ENCODE data around the gene POMGNT1. TPM values are rescaled to one million over a fixed set of nuclear protein-coding genes. Genes with fewer than 3 reads are reported as not detected.
A peak's percentile ranks its signal among the peaks of the same experiment; 100 is the strongest.

Gene POMGNT1
- total and polyA plus RNA-seq, 10 of the 15 experiments (the other 5 are each of a cell fraction or from before 2014, with no cell fraction given): 8.6 to 35.2 (median 29.5) TPM

DNA sequence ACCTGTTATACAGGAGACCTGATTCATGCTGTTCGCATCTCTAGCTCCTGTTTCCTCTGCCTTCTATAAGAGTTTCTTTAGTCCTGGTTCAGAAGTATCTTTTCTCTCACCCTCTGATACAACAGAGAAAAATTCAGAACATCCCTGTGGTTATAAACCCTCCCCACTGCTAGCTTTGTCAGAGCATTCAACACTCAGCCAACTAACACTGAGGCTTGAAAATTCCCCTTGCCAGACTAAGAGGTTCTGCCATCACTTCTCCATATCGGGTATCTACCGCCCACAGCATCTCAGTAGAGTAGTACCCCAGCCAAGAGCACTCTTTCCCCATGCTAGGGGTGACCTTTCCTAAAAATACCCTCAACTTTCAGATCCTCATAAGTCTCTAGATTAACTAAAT lies 46.2 kb downstream of the POMGNT1 start:
- Histone ChIP-seq H3K79me2 (ENCODE audit: control insufficient read depth, insufficient read depth, low read length) (no peaks in the 10 kb centered on the region), H3K4me2 (ENCODE audit: control insufficient read depth, insufficient read depth) (no peak overlapping the region), H3K27me3 (replicated peaks in 1 of 2; ENCODE audit: control insufficient read depth in 2 of 2, insufficient read depth in 2 of 2, low read length in 1 of 2) (no peaks in the 10 kb centered on the region), H3K9me3 (replicated peaks; ENCODE audit: control insufficient read depth, insufficient read depth, low read length) (no peaks in the 10 kb centered on the region; the same call in 2 of the 3 replicates), H3K9ac (ENCODE audit: control insufficient read depth, insufficient read depth, low read length) (no peak overlapping the region), H3K27ac (ENCODE audit: control insufficient read depth, insufficient read depth) (no peak overlapping the region), H4K20me1 (ENCODE audit: control insufficient read depth, insufficient read depth) (no peaks in the 10 kb centered on the region), H3K4me3 (no peak overlapping the region), H3K4me1 (ENCODE audit: control insufficient read depth, insufficient read depth, low read length) (no peaks in the 10 kb centered on the region), H2AFZ (ENCODE audit: control insufficient read depth, low read depth, low read length) (no peak overlapping the region), H3K36me3 (ENCODE audit: control insufficient read depth in 2 of 2, insufficient read depth in 2 of 2, low read length in 1 of 2) (no peaks in the 10 kb centered on the region)
- intact Hi-C loops (cut with micrococcal nuclease; ENCODE audit: unreplicated experiment): no loop called here
- ATAC-seq (peak; percentile 76), DNase-seq (ENCODE audit: low read depth, low spot score) (no peak), FAIRE-seq (no peak)
- SMC1A ChIA-PET (ENCODE audit: uncharacterized antibody, unreplicated experiment): interaction anchor here (0.7 to 1.3 kb wide), 5 partner anchors 11 to 72 kb away, joined by 3 to 5 read pairs (median 3); no protein-coding TSS in a partner anchor
- POLR2A ChIA-PET: interaction anchor here (0.9 to 1.1 kb wide), 2 partner anchors 17 to 28 kb away, joined by 3 to 4 read pairs; no protein-coding TSS in a partner anchor
- peak; percentile 45; the same call in 1 of the 2 replicates for TF ChIP-seq SPI1 (IDR thresholded peaks at IDR 0.05; ENCODE audit: borderline replicate concordance, insufficient read depth, low read depth, low read length)
- TF ChIP-seq CHD1 (IDR thresholded peaks at IDR 0.05; ENCODE audit: low read depth, low read length): no peak
- CTCF ChIA-PET: interaction anchor here (0.8 kb wide), 2 partner anchors 21 to 77 kb away, joined by 3 read pairs; no protein-coding TSS in a partner anchor
- in situ Hi-C loops (cut with MboI): no loop called here
- no TSS peak for BruUV-seq (replicated peaks)
- RAD21 ChIA-PET (ENCODE audit: unreplicated experiment): interaction anchor here (0.8 to 1.1 kb wide), 3 partner anchors 18 to 114 kb away, joined by 3 to 5 read pairs (median 4); no protein-coding TSS in a partner anchor
- WGBS (ENCODE audit: insufficient coverage, insufficient replicate concordance, low lambda C conversion rate, missing lambda C conversion rate): 11% methylated on average over 3 of the region's 3 CpGs

DNA sequence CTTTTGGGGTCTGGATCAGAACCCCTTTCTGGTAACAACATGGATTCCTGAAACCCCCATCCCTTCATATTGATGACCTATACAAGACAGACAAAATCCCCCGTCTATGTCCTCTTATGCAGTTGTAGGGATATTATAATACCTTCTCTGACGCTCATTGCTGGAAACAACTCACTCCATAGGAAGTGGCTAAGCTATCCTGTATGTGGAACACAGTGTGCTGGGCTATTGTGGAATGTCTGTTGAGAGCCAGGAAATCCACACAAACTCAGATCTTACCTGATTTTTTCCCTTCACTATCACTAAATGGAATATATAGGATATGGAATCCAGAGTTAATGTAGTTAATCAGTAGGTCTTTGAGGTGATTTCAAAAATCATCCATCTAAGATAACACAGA lies 48.1 kb downstream of the POMGNT1 start:
- RAD21 ChIA-PET (ENCODE audit: unreplicated experiment): interaction anchor here (0.8 kb wide), 1 partner anchor 10 kb away, joined by 3 read pairs; no protein-coding TSS in a partner anchor
- TF ChIP-seq MYB (IDR thresholded peaks at IDR 0.05; ENCODE audit: borderline replicate concordance, low read depth, low read length) (no peak), ZSCAN29 (IDR thresholded peaks at IDR 0.05) (no peak), HDAC2 (IDR thresholded peaks at IDR 0.05) (no peak), MYC (IDR thresholded peaks at IDR 0.05; ENCODE audit: insufficient read depth, insufficient read length, insufficient replicate concordance, low read length, severe bottlenecking) (no peak), YBX1 (IDR thresholded peaks at IDR 0.05) (no peak)
- TF ChIP-seq, protein P1, sequence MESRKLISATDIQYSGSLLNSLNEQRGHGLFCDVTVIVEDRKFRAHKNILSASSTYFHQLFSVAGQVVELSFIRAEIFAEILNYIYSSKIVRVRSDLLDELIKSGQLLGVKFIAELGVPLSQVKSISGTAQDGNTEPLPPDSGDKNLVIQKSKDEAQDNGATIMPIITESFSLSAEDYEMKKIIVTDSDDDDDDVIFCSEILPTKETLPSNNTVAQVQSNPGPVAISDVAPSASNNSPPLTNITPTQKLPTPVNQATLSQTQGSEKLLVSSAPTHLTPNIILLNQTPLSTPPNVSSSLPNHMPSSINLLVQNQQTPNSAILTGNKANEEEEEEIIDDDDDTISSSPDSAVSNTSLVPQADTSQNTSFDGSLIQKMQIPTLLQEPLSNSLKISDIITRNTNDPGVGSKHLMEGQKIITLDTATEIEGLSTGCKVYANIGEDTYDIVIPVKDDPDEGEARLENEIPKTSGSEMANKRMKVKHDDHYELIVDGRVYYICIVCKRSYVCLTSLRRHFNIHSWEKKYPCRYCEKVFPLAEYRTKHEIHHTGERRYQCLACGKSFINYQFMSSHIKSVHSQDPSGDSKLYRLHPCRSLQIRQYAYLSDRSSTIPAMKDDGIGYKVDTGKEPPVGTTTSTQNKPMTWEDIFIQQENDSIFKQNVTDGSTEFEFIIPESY (IDR thresholded peaks at IDR 0.05): no peak
- Histone ChIP-seq H3K27ac (ENCODE audit: control insufficient read depth, insufficient read depth) (no peak overlapping the region), H3K27me3 (replicated peaks in 1 of 2; ENCODE audit: control insufficient read depth in 2 of 2, insufficient read depth in 2 of 2, low read length in 1 of 2) (no peaks in the 10 kb centered on the region), H3K36me3 (ENCODE audit: control insufficient read depth in 2 of 2, insufficient read depth in 2 of 2, low read length in 1 of 2) (no peaks in the 10 kb centered on the region), H3K4me3 (no peak overlapping the region), H3K79me2 (ENCODE audit: control insufficient read depth, insufficient read depth, low read length) (no peaks in the 10 kb centered on the region), H3K9ac (ENCODE audit: control insufficient read depth, insufficient read depth, low read length) (no peak overlapping the region), H2AFZ (ENCODE audit: control insufficient read depth, low read depth, low read length) (no peak overlapping the region), H3K9me3 (replicated peaks; ENCODE audit: control insufficient read depth, insufficient read depth, low read length) (no peaks in the 10 kb centered on the region; the same call in 2 of the 3 replicates), H3K4me1 (ENCODE audit: control insufficient read depth, insufficient read depth, low read length) (no peaks in the 10 kb centered on the region), H4K20me1 (ENCODE audit: control insufficient read depth, insufficient read depth) (no peaks in the 10 kb centered on the region), H3K4me2 (ENCODE audit: control insufficient read depth, insufficient read depth) (no peak overlapping the region)
- CTCF ChIA-PET: no interaction called here
- in situ Hi-C loops (cut with MboI) (no loop called here), intact Hi-C loops (cut with micrococcal nuclease; ENCODE audit: unreplicated experiment) (no loop called here)
- 78% methylated on average over 2 of the region's 2 CpGs for WGBS (ENCODE audit: insufficient coverage, insufficient replicate concordance, low lambda C conversion rate, missing lambda C conversion rate)
- DNase-seq (ENCODE audit: low read depth, low spot score) (no peak), FAIRE-seq (no peak), ATAC-seq (no peak)
- BruUV-seq (replicated peaks): no TSS peak
- SMC1A ChIA-PET (ENCODE audit: uncharacterized antibody, unreplicated experiment): interaction anchor here (1.0 to 1.2 kb wide), 2 partner anchors 10 to 15 kb away, joined by 3 to 4 read pairs; no protein-coding TSS in a partner anchor
- POLR2A ChIA-PET: interaction anchor here (0.6 kb wide), 1 partner anchor 40 kb away, joined by 7 read pairs; no protein-coding TSS in a partner anchor
